ENCODE data around the gene ADAMTSL1. TPM values are rescaled to one million over a fixed set of nuclear protein-coding genes. Genes with fewer than 3 reads are reported as not detected.

ADAMTSL1 gene
- total RNA-seq, 1 experiment from 2014 or later = not detected

DNA sequence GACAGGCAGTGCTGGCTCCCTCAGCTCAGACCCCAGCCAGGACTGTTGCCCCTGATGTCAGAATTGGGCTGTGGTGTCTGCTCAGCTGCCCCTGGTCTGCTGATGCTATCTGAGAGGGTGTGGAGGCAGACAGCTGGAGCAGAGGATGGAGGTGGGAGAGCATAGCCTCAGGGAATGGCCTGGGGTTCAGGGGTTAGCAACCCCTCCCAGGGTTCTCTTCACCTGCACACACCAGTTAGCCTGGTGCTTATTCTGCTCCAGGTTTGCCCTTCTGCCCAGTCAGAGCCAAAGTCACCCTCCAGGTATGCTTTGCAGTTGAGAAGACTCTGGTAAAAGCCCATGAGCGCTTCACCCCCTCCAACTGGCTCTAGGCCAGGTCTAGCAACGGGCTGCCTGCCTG is 449.2 kb downstream of the ADAMTSL1 start:
- no peak for ATAC-seq
- no peak for DNase-seq (ENCODE audit: low read depth, low spot score)
- no TSS peak for BruUV-seq (replicated peaks)
- TF ChIP-seq ELF1 (IDR thresholded peaks at IDR 0.05; ENCODE audit: borderline replicate concordance, low read depth) (no peak), ZFX (IDR thresholded peaks at IDR 0.05) (no peak), SP1 (IDR thresholded peaks at IDR 0.05; ENCODE audit: low read depth) (no peak), RAD21 (IDR thresholded peaks at IDR 0.05; ENCODE audit: low read depth) (no peak)
- H3K27ac ChIP-seq (ENCODE audit: low read depth, low read length) = no peak overlapping the region
- POLR2A ChIA-PET = no interaction called here
- no peak overlapping the region for H3K4me2 ChIP-seq (ENCODE audit: low read length)
- H3K9ac ChIP-seq (ENCODE audit: low read length) = no peak overlapping the region
- no peaks in the 10 kb centered on the region for H3K9me3 ChIP-seq (ENCODE audit: control insufficient read depth in 1 of 2, insufficient read depth in 1 of 2, low read depth in 1 of 2, low read length in 2 of 2)
- intact Hi-C loops (cut with micrococcal nuclease) = no loop called here
- H3K9me2 ChIP-seq (ENCODE audit: insufficient read depth) = no peaks in the 10 kb centered on the region
- no peaks in the 10 kb centered on the region for H3K36me3 ChIP-seq (ENCODE audit: control insufficient read depth in 1 of 2, insufficient read depth in 2 of 2, low read length in 2 of 2)
- no peak overlapping the region for H3K4me3 ChIP-seq (replicated peaks in 1 of 2; ENCODE audit: low read depth in 1 of 2, low read length in 2 of 2)
- H2AFZ ChIP-seq (ENCODE audit: low read depth, low read length, poor library complexity, severe bottlenecking) = no peak overlapping the region
- RAD21 ChIA-PET (ENCODE audit: low non-redundant PET in 1 of 2, low total read pairs in 2 of 2, uncharacterized antibody in 2 of 2, unreplicated experiment in 2 of 2) = no interaction called here
- H3K4me1 ChIP-seq (ENCODE audit: control insufficient read depth in 1 of 2, insufficient read depth in 2 of 2, low read length in 2 of 2) = no peaks in the 10 kb centered on the region
- no peaks in the 10 kb centered on the region for H3K79me2 ChIP-seq (ENCODE audit: insufficient read depth, low read length)
- CTCF ChIA-PET = no interaction called here
- no peaks in the 10 kb centered on the region for H4K20me1 ChIP-seq (ENCODE audit: insufficient read depth)
- no peaks in the 10 kb centered on the region for H3K27me3 ChIP-seq (ENCODE audit: insufficient read depth, low read length)

DNA sequence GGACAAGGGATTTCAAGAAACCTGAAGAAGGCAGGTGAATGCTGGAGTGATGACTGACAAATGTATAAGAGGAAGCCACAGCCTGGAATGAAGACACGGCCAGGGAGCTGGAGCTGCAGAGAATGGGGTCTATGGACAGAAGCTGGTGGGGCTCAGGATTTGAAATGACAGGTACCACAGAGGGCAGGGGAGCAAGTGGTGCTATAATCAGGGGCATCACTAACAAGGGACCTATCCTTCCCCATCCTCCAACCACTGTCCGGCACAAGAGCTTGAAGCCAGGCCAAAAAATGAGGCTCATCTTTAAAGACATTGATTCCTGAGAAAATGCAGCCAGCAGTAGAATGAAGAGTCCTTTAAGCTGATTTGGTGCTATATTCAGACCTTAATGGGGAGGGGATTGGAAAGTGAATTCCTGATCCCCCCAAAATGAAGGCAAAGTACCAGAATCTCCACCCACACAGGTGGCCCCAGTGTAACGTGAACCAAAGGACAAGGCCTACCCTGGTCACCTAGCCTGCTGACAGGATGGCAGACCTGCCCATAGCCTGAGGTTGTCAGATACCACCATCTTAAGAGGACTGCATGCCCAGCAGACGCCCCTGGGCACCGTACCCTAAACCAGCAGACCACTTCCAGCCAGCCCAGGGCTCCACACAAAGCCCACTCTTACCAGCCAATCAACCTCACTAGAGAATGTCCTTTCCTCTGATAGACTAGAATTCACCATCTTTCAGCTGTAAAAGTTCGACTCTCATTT is 449.9 kb downstream of the ADAMTSL1 start:
- CTCF ChIA-PET = no interaction called here
- no peak for DNase-seq (ENCODE audit: low read depth, low spot score)

More for the DNA sequence above, 449.9 kb downstream of the ADAMTSL1 start:
- H4K20me1 ChIP-seq (ENCODE audit: insufficient read depth) = no peaks in the 10 kb centered on the region
- no peaks in the 10 kb centered on the region for H3K9me3 ChIP-seq (ENCODE audit: control insufficient read depth in 1 of 2, insufficient read depth in 1 of 2, low read depth in 1 of 2, low read length in 2 of 2)
- H3K79me2 ChIP-seq (ENCODE audit: insufficient read depth, low read length) = no peaks in the 10 kb centered on the region
- no peak overlapping the region for H3K4me3 ChIP-seq (replicated peaks in 1 of 2; ENCODE audit: low read depth in 1 of 2, low read length in 2 of 2)
- no peaks in the 10 kb centered on the region for H3K36me3 ChIP-seq (ENCODE audit: control insufficient read depth in 1 of 2, insufficient read depth in 2 of 2, low read length in 2 of 2)
- H3K9ac ChIP-seq (ENCODE audit: low read length) = no peak overlapping the region
- no peaks in the 10 kb centered on the region for H3K27me3 ChIP-seq (ENCODE audit: insufficient read depth, low read length)
- H3K9me2 ChIP-seq (ENCODE audit: insufficient read depth) = no peaks in the 10 kb centered on the region
- H3K4me1 ChIP-seq (ENCODE audit: control insufficient read depth in 1 of 2, insufficient read depth in 2 of 2, low read length in 2 of 2) = no peaks in the 10 kb centered on the region
- H2AFZ ChIP-seq (ENCODE audit: low read depth, low read length, poor library complexity, severe bottlenecking) = no peak overlapping the region
- no peak overlapping the region for H3K4me2 ChIP-seq (ENCODE audit: low read length)
- no TSS peak for BruUV-seq (replicated peaks)
- no peak overlapping the region for H3K27ac ChIP-seq (ENCODE audit: low read depth, low read length)
- ATAC-seq = no peak
- intact Hi-C loops (cut with micrococcal nuclease) = no loop called here
- ChIA-PET RAD21 (ENCODE audit: low non-redundant PET in 1 of 2, low total read pairs in 2 of 2, uncharacterized antibody in 2 of 2, unreplicated experiment in 2 of 2) (no interaction called here), POLR2A (no interaction called here)
- TF ChIP-seq SIN3A (IDR thresholded peaks at IDR 0.05; ENCODE audit: low read depth) = no peak
- TF ChIP-seq SRF (IDR thresholded peaks at IDR 0.05; ENCODE audit: low read depth) = no peak
